ENCODE results near the gene DHX34.

- no peak for TF ChIP-seq CTCF (IDR thresholded peaks at IDR 0.05; ENCODE audit: low read depth, low read length, poor library complexity, severe bottlenecking)
- TF ChIP-seq EZH2phosphoT487 (IDR thresholded peaks at IDR 0.05; ENCODE audit: borderline replicate concordance, low read length) = no peak
Observed at GRCh38 chr19:47419030-47419783, 70.1 kb downstream of the DHX34 start, which contains the start of gene MEIS3.
